Measurements from ENCODE around the gene ADARB1.

Gene ADARB1

DNA sequence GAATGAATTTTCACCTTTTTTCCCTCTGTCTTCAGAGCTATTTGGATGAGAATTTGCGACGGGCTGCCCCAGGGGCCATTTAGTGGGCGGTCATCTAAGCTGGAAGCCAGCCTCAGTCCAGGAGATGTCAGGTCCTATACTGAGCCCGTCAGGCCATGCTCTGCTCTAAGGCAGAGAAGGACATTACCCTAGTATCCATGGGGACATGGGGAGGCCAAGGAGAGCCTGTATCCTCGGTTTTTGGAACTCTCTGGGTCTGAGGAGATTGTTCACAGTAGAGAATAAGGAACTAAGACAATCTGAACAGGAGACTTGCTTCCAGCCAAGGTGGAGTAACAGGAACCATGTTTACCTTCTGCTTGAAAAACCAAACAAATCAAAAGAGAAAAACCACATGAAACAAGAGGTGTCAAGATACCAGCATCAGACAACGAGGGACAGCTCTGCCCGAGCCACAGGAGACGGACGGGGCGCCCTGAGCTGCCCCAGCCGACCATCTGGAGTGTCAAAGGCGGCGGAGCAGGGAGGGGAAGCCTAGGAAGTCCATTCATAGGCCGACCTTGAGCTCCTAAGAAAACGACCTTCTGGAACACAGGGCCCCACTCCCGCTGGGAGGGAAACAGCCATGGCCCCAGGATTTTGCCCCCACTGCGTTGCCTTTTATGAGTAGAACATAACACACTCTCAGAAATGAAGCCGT, 20.0 kb upstream of the ADARB1 start:
- DNase-seq (ENCODE audit: low read depth in 2 of 3, low spot score in 1 of 3), result no peak

DNA sequence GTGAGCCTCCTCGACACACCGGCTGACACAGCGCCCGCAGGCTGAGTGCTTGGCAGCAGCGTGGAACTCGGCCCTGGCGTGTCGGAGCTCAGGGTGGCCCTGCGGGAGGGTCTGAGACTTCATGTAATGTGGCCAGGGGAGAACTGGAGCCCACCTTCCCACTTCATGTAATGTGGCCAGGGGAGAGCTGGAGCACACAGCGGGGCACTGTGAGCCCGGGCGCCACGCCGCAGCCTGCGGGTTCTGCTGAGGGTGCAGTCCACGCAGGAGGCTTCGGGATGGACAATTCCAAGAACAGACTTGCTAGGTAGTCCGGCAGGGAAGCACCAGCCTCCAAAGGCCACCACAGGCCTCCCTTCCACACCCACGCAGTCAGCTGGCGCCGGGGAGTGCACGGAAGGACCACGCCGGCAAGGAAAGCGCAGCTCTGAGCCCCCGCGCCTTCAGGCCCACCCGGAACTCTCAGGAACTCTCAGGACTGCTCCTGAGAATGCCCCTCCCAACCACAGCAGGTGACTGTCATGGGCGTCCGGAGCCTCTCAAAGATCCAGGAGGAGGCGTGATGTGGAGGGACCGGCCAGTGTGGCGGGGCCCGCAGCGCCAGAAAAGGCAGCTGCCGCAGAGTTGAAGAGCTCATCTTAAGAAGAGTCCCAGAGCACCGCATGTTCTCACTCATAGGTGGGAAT, 19.3 kb upstream of the ADARB1 start:
- no peak for DNase-seq (ENCODE audit: low read depth in 2 of 3, low spot score in 1 of 3)

DNA sequence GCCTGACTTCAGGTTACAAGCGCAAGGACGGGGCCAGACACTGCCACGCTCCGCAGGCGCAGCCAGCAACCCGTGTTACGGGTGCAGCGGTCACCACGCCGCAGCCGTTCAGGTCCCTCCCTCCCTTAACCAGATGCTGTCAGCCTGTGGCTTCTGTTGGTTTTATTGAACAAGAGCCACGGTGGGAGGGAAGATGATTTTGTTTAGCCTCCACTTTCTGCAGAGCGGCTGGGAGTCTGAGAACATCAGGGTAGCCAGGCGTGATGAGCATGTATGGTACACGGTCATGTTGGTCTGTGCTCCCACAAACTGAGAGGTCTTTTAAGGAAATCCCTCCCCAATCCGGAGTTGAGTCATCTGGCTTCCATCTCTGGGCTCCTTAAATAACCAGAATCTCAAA, 18.5 kb upstream of the ADARB1 start:
- DNase-seq (ENCODE audit: low read depth in 2 of 3, low spot score in 1 of 3), result no peak

DNA sequence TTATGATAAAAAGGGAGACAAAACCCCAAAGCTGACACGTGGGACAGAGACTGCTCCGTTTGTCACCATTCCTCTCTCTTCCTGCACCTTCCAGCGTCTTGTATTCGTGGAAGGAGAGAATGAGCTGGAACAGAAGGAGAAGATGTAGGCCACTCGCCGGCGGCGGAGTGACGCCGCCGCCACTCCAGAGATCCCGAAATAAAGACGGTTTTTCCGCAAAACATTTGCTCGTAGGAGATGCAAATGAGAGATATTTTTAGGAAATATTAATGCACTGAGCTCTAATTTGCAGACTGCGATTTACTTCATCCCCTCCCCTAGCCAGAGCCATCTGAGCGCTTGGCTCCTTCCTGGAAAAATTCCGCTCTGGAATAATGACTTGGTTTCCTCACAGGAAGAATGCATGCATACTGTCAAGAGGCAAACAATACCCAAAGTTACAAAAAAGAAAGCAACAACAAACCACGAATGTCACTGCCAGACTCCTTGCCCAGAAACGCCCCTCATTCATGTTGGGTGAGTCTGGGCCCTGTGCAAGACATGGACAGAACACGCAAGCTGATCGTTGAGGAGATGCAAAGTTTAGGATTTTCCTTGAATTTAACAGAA, 18.0 kb upstream of the ADARB1 start:
- DNase-seq (ENCODE audit: low read depth in 2 of 3, low spot score in 1 of 3), result no peak

DNA sequence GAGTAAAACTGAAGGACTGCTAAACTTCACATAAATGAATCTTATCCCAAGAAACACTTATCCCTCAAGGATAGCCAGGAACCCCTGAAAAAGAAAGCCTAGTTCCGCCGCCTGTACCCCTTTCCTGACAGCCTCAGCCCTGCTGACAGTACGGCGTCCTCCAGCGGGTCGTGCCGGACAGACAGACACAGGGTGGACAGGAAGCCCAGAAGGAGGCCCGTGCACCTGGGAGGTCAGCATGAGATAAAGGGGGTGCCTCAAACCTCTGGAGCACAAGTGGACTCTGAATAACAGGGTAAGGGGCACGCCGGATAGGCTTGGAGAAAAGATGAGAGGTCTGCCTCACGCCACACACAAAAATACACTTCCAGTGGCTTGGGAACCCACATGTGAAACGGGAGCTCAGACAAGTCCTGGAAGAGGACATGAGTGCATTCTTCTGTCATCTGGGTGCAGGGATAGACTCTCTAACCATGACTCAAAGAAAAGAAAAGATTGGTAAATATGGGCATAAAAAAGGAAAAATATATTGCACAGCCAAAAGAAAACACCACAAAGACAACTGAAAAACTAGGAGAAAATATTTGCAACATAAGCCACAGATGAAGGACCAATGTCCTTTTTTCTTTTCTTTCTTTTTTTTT, 17.3 kb upstream of the ADARB1 start:
- no peak for DNase-seq (ENCODE audit: low read depth in 2 of 3, low spot score in 1 of 3)

DNA sequence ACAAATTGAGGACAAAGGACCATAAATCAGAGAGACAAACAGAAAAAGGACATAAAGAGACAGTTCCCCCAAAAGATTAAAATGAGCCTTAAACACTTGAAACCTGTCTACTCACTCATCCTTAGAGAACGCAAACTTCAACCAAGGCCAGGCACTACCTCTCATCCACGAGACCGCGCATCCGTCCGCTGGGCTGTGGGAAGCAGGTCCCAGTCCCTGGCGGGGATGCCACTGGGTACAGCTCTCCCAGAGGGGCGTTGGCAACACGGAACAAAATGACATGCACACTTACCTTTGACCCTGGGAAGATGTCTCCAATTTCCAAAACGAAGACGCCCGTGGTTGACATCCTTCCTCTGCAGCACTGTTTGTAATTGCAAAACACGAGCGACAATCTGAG, 16.5 kb upstream of the ADARB1 start:
- DNase-seq (ENCODE audit: low read depth in 2 of 3, low spot score in 1 of 3), result no peak

DNA sequence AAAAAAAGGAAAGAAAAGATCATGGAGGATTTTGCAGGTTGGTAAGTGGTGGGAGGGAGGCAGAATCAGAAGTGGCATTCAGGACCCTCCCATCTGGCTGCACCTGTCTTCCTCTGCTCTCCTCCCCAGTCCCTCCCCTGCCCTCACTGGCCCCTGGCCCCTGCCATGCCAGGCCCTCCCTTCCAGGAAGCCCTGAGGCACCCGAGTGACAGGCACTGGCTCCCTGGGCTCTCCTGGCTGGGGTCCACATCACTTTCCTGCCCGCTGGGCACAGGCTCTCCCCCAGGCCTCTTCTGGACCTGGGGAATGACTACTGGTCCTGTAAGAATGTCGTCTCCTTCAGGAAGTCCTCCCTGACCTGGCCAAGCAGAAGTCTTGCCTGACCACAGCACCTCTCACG, 15.3 kb upstream of the ADARB1 start:
- no peak for DNase-seq (ENCODE audit: low read depth in 2 of 3, low spot score in 1 of 3)

DNA sequence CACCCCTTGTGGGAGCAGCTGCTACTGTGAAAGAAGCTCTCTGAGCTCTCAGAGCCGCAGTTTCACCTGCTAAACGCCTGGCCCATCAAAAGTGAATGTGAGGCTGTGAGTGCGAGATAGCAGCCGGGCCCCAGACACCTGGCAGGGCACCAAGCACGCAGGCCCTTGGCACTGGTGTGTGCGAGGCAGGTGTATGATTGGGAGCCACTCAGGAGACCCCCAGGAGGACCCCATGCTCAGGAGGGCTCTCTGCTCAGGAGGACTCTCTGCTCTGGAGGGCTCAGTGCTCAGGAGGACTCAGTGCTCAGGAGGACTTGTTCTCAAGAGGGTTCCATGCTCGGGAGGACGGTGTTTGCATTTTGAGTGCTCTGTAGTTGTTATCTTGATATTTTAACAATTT, 14.3 kb upstream of the ADARB1 start:
- DNase-seq (ENCODE audit: low read depth in 2 of 3, low spot score in 1 of 3), result no peak

DNA sequence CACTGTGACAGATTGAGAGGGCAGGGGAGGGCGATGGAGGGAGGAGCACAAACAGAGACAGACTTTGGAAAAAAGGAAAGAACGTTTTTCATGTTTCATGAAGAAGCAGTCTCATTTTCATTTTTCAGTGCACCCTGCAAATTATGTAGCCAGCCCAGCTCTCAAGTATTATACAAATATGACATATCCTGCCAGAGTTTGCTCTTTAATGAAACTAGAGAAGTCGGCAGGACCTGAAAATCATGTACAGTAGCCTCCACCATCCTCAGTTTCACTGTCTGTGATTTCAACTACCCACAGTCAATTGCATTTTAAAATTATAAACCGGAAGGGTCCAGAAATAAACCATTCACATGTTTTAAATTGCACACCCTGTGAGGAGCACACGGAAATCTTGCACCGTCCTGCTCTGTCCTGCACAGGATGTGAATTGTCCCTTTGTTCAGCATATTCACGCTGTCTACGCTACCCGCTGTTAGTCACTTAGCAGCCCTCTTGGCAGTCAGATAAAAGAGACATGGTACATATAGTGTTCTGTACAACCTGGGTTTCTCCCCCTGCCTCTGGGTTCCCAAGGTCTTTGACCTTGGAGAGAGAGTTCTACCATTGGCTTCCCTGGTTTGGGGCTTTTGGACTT, 13.6 kb upstream of the ADARB1 start:
- DNase-seq (ENCODE audit: low read depth in 2 of 3, low spot score in 1 of 3), result no peak

DNA sequence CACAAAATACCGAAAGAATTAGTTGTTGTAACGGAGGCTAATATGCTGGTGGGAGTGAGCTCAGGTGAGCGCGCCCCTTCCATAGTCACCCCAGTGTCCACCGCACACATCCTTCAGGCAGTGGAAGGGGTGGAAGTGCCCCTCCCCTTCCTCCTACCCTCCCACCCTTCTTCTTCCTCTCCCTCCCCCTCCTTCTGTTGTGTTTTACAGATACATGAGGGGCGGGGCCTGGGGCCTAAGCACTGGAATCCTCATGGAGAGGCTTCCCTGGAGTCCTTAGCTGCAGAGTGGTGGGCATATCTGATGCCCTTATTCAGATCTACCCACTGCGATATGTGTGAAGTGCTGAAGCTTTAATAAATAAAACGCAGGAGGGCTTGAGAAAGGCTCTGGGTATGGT, 10.3 kb upstream of the ADARB1 start:
- DNase-seq (ENCODE audit: low read depth in 2 of 3, low spot score in 1 of 3), result no peak

DNA sequence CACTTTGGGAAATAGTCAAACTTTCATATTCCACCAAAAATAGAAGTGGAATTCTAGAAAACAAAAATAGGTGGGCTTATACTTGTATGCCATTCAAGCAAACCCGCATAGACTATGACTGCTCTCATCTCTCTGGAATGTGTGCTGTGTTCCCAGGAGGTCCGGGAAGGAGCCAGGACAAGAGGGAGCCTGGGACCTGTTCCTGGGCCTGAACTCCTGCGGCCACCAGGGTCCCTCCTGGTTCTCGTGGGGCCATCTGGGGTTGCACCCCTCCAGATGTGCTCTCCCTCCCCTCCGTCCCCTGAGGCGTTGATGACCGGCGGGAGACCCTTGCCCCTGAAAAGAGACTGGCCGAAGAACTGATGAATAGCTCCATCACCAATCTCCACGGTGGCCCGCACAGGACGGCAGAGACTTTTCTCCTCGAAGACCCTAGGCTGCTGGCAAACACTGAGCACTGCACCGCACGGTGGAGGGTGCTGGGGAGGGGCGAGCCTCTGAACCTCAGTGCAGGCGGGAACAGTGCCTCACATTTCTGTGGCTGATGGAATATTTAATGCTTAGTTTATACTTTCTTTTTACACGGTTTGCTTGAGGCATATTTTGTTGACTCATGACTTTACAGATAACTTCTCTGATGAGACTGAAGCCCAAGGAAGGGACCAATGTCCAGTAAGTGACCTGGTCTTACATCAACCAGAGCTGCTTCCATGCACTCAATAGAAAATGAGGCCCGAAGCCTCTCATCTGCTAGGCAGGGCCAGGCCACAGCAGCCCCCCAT, 9.6 kb upstream of the ADARB1 start:
- DNase-seq (ENCODE audit: low read depth in 2 of 3, low spot score in 1 of 3), result no peak

DNA sequence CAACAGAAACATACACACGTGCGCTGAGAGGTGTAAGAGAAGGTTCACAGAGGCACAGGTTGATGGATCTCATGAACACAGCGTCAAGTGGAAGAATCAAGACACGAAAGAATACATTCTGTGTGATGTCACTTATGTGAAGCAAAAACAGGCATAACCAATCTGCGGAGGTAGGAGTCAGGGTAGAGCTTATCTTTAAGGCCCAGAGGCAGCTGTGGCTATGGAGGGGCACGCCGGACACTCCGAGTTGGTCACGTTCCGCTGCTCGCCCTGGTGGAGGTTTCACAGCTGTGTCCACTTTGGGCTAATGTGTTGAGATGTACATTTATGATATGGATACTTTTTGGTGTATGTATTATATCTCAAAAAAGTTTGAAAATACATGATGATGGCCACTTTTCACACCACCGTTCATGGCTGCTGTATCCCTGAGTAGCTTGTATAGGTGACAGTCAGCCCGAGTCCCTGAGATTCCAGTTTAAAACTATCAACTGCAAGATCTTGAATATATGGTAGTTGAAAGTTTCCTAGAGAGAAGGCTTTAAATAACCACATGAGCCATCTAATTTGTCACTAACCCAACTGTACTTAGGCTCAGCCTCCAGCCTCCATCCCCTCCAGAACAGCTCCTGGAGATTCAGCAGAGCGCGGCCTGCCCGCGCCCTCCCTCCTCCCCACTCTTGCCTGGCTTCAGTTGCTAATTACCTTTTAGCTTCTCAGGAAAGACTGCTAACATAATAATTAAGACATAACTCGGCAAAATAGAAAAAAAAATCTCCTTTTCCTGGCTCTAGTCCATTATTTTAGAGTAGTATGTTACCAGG, 6.7 kb upstream of the ADARB1 start:
- no peak for DNase-seq (ENCODE audit: low read depth in 2 of 3, low spot score in 1 of 3)

DNA sequence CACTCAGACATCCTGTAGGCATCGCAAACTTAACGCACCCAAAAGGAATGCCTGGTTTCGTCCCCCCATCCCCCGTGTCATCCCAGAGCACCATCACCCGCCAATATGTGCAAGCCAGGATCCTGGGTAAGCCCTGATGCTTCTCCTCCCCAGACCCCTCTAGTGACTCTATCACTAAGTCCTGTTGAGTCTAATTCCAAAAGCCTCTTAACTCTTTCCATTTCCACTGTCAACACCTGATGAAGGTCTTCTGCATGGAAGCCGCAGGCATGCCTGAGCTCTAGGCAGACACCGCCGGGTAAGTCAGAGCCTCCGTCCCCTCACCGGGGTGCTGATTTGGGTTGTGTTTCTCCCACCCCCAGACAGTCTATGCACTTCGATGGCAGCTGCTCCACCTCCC, 5.3 kb upstream of the ADARB1 start:
- DNase-seq (ENCODE audit: low read depth in 2 of 3, low spot score in 1 of 3), result no peak

DNA sequence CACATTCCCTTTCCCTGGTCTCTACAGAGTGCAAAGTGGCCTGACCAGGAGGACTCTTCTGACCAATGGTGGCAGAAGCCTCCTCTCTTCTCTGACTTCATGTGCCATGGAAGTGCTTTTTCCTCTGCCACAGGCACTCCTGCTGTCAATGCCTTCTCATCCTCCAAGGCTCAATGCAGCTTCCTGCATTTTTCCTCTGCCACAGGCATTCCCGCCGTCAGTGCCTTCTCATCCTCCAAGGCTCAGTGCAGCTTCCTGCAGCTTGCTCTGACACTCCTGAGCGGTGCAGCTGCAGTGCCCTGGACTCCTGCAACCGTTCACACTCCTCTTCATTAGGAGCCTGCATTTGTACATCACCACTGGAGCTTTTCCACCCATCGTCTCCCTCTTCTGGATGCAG, 4.7 kb upstream of the ADARB1 start:
- no peak for DNase-seq (ENCODE audit: low read depth in 2 of 3, low spot score in 1 of 3)

DNA sequence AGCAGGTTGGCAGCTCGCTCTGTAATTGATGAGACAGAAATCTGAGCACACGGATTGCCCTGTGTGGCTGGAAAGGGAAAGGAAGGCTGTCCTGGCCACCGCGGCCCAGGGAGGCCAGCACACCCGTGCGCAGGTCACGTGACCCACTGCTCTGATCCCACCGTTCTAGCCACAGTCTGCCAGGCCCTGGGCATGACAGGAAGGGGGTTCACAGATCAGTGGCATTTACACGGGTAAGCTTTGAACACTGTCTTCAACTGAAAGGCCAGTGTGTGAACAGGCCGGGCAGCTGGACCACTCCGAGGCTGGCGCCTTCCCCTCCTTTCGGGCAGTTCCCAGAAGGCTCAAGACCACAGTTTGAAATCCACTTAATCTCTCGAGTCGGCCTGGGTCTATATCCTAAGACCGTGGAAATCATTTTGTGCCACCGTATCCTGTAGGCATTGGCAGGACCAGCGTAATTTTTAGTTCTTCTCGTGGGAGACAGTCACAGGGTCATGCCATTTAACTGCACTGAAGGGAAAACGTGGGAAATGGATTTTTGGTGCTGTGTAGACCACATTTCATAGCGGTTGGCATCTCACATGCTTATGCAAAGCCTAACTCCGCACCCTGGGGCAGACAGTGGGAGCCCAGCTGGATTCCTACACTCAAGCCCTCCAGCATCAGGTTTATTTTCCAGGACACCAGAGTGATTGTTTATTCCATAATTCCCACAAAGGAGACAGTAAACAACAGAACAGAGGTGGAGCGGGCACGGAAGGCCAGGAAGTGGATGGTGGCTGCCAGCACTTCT, 3.1 kb upstream of the ADARB1 start:
- DNase-seq (ENCODE audit: low read depth in 2 of 3, low spot score in 1 of 3), result no peak

DNA sequence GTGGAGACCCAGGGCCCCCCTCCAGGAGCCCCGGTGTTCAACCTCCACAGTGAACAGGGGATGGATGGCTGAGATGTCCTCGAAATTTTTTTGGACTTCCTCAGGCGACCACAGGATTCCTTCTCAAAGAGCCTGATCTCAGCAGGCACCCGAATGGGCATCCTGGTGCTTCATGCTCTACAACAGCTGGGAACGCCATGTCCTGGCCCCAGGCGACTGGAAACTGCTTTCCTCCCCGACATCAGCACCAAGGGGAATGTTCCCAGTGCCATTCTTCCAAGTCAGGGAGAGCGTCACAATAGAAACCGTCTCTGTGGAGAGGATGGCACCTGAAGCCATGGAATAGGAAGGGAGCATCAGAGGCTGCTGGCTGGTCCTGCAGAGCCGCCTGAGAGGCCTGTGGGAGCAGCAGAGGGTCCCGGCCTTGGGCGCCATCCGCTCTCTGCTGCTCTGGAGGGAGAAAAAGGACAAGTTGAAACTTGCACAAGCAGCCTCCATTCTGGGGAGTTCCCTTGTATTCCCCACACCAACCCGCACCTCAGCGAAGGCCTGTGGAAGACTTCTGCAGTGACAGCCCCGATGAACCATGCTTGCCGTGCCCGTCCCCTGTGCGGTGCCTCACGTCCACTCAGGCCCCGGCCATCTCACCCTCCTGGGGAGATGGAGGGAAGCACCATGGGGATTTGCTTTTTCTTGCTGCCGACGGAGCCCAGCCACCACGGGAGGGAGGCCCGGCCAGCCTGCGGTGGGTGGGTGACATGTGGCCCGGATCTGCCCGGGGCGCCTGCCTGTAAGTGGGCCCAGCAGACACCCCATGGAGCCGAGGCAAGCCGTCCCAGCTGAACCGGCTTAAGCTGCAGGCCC, 2.3 kb upstream of the ADARB1 start:
- no peak for DNase-seq (ENCODE audit: low read depth in 2 of 3, low spot score in 1 of 3)

DNA sequence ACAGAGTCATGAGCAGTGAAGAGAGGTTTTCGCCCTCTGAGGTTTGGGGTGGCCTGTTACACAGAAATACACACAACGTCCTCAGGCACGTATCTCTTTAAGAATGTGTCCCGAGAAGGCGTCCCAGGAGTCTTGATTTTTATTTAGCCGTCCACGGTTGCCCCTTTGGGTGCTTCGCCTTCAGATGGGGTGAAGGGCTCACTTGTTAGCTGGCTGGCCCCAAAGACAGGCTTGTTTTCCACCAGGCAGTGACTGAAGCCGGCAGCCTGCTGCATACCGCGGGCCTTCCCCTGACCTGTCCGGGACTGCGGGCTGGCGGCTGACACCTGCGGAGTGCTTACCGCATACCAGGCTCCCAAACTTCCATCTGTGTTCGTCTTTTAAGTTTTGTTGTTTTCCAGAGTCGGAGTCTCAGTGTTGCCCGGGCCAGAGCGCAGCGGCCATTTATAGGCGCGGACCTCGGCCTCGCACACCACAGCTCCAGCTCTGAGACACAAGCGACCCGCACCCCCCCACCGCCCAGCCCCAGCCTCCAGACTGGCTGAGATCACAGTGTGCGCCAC, 1.6 kb upstream of the ADARB1 start:
- DNase-seq (ENCODE audit: low read depth in 2 of 3, low spot score in 1 of 3), result no peak
